Measurements from ENCODE around the gene PZP. TPM values are rescaled to one million over a fixed set of nuclear protein-coding genes. Genes with fewer than 3 reads are reported as not detected.

The PZP gene
- total and polyA plus RNA-seq, 8 donors, result 0.38 to 3.3 (median 2.5) TPM

DNA sequence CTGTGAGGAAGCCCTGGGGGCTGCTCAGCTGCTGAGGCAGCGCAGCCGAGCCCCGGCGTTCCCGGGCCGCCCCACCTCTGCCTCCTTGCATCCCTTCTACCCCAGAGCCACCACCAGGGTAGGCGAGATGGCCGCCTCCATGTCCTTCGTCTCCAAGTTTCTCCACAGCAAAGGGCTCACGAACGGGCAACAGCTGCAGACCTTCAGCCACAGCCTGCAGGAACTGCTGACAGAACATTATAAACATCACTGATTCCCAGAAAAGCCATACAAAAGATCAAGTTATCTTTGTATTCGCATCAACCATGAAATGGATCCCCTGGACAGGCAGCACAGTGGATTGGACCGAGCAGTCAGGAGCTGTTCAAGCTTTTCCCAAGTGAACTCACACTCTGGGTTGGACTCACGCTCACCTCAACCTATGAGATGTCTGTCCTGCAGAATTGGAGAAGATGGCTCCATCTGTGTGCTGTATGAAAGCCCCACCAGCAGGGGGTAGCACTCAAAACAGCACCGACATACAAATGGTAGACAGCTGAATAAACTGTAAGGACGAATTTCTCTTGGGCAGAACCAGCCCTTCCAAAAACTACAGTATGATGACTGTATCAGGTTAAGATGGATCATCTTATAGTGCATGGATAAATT is 73.1 kb downstream of the PZP start:
- Histone ChIP-seq H3K27me3 (no peaks in the 10 kb centered on the region), H3K36me3 (no peaks in the 10 kb centered on the region), H3K27ac (peak overlapping the region in 1 of 2 donors; percentile 68), H3K4me3 (no peak overlapping the region), H3K9me3 (peaks cover 0 to 4% of the 10 kb centered on the region in 2 donors), H3K4me1 (peaks cover 0 to 4% of the 10 kb centered on the region in 2 donors)
- intact Hi-C loops (cut with DNase I), result loop anchor here in 1 of 2 donors (10.0 kb wide), 1 partner anchor 100 kb away; no protein-coding TSS in a partner anchor
- DNase-seq, result peak; percentile 37 to 93 (median 80)
- TF ChIP-seq, protein P1, sequence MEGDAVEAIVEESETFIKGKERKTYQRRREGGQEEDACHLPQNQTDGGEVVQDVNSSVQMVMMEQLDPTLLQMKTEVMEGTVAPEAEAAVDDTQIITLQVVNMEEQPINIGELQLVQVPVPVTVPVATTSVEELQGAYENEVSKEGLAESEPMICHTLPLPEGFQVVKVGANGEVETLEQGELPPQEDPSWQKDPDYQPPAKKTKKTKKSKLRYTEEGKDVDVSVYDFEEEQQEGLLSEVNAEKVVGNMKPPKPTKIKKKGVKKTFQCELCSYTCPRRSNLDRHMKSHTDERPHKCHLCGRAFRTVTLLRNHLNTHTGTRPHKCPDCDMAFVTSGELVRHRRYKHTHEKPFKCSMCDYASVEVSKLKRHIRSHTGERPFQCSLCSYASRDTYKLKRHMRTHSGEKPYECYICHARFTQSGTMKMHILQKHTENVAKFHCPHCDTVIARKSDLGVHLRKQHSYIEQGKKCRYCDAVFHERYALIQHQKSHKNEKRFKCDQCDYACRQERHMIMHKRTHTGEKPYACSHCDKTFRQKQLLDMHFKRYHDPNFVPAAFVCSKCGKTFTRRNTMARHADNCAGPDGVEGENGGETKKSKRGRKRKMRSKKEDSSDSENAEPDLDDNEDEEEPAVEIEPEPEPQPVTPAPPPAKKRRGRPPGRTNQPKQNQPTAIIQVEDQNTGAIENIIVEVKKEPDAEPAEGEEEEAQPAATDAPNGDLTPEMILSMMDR (IDR thresholded peaks at IDR 0.05), result peak in 1 of 2 donors; percentile 38
- peak; percentile 50 for ATAC-seq

GRCh38 chr12:9133216-9133916 is 74.8 kb downstream of the PZP start:
- H3K27me3 ChIP-seq, result no peaks in the 10 kb centered on the region
- H3K4me1 ChIP-seq, result peaks cover 0 to 4% of the 10 kb centered on the region in 2 donors
- ATAC-seq, result peak; percentile 27
- peak in 2 of 4 donors; percentile 60 to 73 for DNase-seq
- intact Hi-C loops (cut with DNase I), result loop anchor here in 1 of 2 donors (10.0 kb wide), 1 partner anchor 101 kb away; no protein-coding TSS in a partner anchor
- peaks cover 0 to 4% of the 10 kb centered on the region in 2 donors for H3K9me3 ChIP-seq
- peak overlapping the region in 1 of 2 donors; percentile 68 for H3K27ac ChIP-seq
- no peak overlapping the region for H3K4me3 ChIP-seq
- TF ChIP-seq, protein P1 (IDR thresholded peaks at IDR 0.05), result no peak
- no peaks in the 10 kb centered on the region for H3K36me3 ChIP-seq

DNA sequence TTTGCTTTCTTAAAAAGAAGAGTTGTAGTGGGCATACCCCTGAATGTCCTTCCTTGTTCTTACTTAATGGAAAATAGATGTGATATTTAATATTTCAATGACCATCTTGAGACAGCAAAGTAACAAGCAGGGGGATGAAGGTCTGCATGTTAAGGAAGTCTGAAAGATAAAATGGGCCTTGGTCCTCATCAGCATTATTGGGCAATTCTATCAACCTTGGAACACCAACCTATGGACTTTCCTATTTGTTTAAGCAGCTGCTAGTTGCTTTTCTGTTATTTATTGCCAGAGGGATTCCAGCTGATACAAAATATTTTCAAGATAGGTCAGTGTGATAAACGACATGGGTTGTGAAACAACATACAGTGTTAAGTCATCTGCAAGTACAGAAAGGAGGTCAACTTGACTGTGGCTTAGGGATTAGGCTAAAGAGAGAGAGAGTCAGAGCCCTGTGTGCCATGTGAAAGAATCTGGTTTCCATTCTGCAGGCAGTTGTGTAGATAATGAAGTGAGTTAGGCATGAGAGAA is 76.1 kb downstream of the PZP start:
- Histone ChIP-seq H3K4me1 (peaks cover 0 to 4% of the 10 kb centered on the region in 2 donors), H3K27ac (no peak overlapping the region), H3K27me3 (no peaks in the 10 kb centered on the region), H3K9me3 (peaks cover 0 to 4% of the 10 kb centered on the region in 2 donors), H3K4me3 (no peak overlapping the region), H3K36me3 (no peaks in the 10 kb centered on the region)
- intact Hi-C loops (cut with DNase I), result loop anchor here in 1 of 2 donors (10.0 kb wide), 1 partner anchor 103 kb away; no protein-coding TSS in a partner anchor
- DNase-seq (peak in 1 of 4 donors; percentile 68), ATAC-seq (peak; percentile 45)
- TF ChIP-seq, protein P1 (IDR thresholded peaks at IDR 0.05), result no peak

DNA sequence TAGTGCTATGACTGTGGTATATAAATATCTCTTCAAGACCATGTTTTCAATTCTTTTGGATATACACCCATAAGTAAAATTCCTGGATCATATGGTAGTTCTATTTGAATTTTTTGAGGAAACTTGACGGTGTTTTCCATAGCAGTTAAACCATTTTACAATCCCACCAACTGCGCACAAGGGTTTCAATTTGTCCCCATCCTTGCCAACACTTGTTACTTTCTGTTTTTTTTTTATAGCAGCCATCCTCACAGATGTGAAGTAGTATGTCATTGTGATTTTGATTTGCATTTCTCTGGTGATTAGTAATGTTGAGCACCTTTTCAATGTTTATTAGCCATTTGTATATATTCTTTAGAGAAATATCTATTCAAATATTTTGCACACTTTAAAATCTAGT is 78.0 kb downstream of the PZP start:
- no peak overlapping the region for H3K4me3 ChIP-seq
- no peak overlapping the region for H3K27ac ChIP-seq
- DNase-seq (no peak), ATAC-seq (no peak)
- H3K36me3 ChIP-seq, result no peaks in the 10 kb centered on the region
- H3K27me3 ChIP-seq, result no peaks in the 10 kb centered on the region
- TF ChIP-seq, protein P1 (IDR thresholded peaks at IDR 0.05), result no peak
- H3K9me3 ChIP-seq, result peaks cover 0 to 4% of the 10 kb centered on the region in 2 donors
- peaks cover 0 to 4% of the 10 kb centered on the region in 2 donors for H3K4me1 ChIP-seq
- intact Hi-C loops (cut with DNase I), result loop anchor here in 1 of 2 donors (10.0 kb wide), 1 partner anchor 105 kb away; no protein-coding TSS in a partner anchor
